HG03571 (cell line): ENCODE measurements around the gene PHACTR1.

Source experiments
- ATAC-seq: cut with Tn5 transposase; IDR thresholded peaks from one replicate; pipeline ENCODE4 v1.9.1; 2021; ENCODE audit not compliant: unreplicated experiment

Gene PHACTR1

DNA sequence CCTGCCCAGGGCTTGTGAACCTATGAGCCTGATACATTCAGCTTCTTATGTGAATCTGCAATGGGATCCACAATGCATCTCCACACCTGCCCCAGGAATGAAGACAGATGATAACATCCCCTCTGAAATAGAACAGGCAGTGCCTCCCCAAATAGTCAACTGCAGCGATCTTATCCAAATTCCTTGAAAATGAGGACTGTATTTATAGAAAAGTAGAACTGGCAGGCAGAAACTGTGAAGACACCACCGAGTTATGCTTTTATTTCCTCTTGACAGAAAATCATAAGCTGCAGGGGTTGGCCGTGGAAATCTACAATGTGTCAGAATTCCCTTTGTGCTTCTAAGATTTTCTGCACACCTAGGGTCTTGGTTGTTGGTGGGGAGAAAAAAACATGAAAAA lies 341.5 kb downstream of the PHACTR1 start:
- ATAC-seq, result no peak

DNA sequence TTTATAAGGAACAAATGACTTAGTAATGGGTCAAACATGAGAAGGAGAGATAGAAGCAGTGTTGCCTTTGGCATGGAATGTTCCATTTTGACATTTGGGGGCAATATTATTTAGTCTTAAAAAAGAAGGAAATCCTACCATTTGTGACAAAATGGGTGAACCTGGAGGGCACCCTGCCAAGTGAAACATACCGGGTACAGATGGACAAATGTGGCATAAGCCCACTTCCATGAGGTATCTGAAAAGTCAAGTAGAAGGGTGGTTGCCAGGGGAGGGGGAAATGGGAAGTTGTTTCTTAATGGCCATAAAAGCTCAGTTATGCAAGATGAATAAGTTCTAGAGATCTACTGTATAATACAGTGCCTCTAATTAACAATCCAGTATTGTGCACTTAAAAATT lies 342.5 kb downstream of the PHACTR1 start:
- no peak for ATAC-seq

DNA sequence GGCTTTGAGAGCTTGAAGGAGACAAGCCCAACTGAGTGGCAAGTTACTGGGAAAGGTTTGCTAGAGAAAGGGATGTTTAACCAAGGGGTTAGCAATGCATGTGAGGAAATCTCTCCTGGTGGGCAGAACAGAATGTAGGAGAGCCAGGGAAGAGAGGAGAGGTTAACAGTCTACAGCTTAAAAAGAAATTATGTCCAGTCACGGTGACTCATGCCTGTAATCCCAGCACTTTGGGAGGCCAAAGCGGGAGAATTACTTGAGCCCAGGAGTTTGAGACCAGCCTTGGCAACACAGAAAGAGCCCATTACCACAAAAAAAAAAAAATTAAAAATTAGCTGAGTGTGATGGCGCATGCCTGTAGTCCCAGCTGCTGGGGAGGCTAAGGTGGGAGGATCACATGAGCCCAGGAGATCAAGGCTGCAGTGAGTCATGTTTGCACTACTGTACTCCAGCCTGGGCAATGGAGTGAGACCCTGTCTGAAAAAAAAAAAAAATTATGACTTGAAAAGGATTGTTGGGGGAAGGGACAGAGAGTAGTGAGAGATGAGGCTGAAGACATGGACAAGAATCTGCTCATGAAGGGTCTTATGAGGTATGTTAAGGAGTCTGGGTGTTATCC lies 346.8 kb downstream of the PHACTR1 start:
- ATAC-seq, result no peak

DNA sequence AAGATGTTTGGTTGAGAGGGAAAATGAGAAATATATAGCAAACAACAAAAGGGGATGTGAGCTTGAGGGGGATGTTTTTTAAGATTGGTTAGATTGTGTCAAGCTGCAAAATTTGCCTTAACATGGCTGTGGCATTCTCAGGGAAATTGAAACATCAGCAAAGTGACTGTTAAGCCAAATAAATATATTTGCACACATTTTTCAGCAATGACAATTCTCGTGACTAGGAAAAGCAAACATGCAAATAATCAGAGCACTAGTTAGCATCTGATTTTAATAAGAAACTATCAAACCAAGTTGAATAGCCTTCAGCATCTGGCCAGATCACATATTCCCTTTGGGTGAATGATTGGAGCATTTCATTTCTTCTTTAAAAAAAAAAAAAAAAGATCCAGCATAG lies 349.0 kb downstream of the PHACTR1 start:
- ATAC-seq, result no peak

DNA sequence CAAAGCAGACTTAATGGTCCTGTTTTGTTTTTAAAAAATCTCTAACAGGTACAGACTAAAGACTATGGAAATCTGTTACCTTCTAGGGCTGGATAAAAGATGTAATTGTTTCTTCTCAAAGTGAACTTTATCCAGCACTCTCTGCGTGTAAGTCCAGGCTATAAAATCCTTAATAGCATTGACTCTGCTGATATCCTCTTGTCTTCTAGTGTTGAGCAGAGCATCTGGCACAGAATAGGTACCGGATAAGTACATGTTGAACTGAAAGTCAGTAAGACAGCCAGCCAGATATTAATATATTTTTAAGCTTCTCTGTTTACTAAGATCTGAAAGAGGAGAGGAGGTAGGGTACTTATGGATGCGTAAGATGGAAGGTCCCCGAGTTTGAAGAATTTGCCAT lies 349.5 kb downstream of the PHACTR1 start:
- no peak for ATAC-seq

DNA sequence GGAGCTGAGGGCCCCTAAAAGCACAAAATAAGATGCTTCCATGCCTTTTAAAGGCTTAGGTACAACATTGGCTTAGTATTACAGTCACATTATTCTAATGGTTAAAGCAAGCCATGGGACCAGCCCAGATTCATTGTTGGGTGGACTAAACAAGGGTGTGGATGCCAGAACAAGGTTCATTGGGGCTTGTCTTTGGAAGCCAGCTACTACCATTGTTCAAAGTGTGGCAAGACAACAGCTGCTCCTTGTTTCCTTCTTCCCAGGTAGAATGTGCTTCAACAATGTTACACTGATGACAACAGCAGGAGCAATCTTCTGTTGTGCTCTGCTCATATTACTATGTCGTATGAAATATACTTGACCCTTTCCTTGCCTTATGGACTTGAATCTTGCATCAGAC lies 350.3 kb downstream of the PHACTR1 start:
- ATAC-seq, result no peak

DNA sequence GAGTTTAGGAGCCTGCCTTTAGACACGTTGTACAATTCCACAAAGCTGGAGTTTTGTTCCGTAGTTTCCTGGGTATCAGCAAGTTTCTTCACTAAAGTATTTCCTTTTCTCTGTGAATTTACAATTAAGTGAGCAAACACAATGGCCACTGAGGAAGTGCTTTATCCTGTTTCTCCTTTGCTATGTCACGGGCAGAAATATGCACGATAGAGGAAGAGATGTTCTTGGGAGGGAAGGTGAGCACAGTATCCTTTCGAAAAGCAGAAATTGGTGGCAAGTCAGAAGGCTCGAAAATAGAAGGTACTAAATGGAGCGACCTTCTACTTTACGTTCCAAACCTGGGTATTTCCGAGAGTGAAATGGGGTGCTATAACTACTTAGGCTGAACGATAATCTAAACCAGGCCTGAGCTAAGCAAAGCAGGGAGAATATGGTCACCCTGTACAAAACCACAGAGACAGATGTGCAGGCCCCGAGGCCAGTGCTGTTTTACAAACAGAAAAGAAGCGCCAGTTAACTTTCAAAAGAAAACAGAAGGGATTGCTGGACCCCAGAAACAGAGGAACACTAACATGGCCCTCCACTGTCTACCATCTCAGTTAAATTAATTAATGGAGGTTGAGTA lies 352.1 kb downstream of the PHACTR1 start:
- no peak for ATAC-seq

DNA sequence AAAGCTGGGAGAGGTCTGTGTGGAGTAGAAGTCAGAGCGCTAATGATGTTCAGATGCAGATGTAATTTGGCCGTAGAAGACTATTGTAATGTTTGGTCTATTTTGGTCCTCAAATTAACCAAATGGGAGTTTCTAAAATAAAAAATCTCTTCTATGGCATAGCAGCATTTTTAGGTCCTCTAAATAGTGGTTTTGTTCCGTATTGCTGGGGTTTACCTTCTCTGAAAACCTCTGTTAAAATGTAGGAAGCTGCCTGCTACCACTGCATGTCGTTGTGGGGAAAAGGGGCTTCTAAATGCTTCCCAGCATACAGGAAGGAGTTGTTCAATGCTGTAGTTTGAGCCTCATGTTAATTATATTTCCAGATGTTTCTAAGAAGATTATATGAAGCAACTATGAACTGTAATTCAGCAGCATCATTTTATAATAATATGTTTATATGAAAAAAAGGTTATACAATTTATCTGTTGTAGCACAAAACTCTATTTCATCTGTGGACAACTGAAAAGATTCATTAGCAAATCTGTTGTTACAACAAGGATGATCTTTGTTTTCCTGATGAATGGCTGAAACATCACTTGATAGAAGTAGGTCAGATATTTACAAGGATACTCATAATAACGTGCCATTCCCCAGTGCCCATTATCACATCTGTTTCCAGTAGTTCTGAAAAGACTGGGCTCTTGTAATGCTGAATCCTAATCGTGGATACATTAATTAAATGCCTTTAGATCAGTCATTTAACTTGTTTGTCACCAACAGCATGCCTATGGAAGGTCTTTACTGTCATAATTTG lies 355.2 kb downstream of the PHACTR1 start:
- ATAC-seq, result no peak

DNA sequence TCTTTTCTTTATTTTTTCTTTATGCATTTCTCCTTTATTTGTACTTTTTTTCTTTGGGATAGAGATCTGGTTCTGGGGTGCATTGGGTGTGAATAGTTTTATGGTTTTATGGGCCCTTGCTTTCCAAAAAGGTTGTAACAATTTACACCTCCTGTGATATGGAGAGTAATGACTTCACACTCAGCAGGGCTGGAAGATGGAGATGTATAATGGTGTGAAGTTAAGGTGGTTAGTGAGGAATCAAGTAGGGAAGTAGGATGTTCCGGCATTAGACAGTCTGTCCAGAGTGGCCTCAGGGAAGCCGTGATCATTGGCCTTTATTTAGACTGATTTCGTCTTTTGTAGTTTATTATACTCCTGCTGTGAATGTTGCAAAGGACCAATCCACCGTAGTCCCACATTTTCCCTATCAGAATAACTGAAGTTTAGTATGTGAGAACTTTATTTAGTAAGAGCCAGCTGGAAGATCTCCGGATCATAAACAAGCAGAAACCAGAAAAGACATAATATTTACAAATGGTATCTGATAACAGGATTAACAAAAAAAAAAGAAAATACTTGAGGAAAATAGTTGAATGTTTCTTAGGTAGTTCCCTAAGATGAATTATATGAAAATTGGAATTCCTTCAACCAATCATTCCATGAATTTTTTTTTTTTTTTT lies 356.2 kb downstream of the PHACTR1 start:
- no peak for ATAC-seq

DNA sequence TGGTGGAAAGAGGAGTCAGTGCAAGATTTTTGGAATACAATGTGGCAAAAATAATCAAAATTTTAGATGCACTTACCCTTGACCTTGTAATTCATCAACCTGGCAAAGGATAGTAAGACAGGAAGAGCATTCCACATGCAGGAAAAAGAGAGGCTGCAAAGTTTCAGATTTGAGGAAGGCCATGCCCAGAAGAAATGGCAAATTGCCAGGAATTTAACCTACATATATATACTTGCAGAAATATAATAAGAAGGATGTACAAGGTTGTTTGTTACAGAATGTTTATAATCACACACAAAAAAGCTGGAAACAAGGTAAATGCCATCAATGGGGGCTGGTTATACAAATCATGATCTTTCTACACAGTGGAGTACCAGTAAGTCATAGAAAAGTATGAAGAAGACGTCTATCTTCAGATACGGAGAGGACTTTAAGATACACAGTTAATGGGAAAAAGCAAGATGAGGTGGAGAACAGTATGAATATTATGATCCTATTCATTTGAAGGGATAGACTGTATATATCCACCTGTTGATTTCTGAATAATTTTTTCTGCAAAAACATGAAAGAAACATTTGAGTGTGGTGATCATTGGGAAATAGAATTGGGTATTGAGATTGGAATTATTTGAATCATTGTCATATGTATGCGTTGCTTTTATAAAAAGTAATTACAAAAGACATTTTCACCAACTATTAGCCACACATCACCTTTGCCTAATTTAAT lies 358.0 kb downstream of the PHACTR1 start:
- no peak for ATAC-seq

DNA sequence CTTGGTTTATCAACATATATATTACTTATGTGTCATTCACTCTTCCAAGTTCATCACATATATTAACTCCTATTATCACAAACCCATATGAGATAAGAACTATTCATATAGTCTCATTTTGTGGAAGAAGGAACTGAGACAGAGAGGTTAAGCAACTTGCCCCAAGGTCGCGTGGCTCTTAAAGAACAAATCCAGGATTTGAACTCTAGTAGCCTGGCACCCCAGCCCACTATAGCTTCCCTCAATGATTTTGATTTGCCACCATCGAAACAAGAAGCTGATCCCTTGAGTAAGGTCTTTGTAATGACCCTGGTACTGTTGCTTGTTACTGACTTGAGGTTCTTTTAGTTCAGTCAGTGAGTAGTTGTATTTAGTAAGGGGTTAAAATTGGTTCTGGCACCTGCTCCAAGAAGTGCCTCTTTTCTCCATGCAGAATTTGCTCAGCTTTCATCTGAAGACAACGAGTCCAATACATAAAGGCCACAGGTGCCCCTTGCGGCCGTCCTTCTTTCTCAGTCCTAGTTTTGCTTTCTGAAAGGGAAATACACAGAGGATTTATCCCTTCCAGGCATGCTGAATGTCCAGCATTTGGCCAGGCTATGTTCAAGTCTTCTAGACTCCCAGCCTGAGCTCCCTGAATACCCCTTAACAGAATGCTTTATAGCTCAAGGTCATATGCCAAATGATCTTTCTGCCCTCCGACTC lies 358.7 kb downstream of the PHACTR1 start:
- no peak for ATAC-seq

DNA sequence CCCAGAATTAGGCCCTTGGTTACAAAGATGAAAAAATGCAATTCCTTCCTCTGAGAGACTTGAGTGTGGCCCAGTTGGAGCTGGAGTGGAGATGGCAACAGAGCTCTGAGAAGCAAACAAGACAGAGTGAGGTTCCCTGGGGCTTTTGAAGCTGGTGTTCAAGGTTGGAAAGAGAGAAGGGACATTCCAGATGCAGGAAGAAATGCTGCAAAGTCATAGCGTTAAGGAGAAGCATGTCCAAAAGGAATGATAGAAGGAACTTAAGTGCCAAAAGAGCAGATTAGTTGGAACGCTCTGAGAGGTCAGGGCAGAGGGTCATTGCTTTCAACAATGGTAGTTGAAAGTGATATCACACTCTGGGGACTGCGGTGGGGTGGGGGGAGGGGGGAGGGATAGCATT lies 360.0 kb downstream of the PHACTR1 start:
- no peak for ATAC-seq

DNA sequence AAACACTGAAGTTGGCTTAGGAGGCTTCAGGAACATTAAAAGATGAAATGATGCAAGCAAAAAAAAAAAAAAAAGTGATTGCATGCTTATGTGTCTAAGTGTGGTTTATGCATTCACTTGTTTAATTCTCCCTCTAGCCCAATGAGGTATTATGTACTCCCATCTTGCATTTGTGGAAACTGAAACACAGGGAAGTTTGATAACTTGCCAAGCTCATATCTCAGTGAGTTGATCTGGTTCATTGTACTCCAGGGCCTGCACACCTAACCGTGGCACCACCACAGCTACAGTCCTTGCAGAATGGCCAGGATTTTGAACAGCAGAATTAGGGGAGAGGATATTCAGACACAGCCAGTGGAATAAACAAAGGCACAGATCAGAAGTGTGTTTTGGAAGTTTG lies 360.6 kb downstream of the PHACTR1 start:
- no peak for ATAC-seq

DNA sequence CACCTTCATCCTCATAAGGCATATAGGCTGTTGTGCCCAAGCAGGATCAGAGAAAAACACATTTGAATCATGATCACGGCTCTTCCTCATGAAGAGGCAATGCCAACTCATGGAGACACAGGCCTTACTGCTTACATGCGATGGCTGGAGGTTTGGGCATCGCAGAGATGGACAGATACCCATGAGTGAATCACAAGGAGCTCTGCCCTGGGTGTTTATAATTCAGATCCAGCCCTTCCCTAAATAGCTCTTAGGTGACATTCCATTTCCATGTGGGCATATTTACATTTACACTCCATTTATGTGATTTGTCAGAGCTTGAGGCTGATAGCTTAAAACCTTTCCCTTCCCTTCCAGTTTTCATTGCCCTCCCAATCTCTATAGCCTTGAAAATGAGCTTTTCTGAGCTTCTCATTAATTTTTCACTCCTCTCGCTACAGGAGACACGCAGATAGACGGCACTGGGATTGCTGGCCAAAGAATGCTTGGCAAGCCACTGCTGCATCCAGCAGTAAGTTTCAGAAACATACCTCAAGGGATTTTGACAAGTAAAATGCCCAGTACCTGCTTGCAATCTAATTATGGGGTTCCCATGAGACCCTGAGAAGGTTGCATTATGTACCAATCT lies 362.6 kb downstream of the PHACTR1 start:
- no peak for ATAC-seq

DNA sequence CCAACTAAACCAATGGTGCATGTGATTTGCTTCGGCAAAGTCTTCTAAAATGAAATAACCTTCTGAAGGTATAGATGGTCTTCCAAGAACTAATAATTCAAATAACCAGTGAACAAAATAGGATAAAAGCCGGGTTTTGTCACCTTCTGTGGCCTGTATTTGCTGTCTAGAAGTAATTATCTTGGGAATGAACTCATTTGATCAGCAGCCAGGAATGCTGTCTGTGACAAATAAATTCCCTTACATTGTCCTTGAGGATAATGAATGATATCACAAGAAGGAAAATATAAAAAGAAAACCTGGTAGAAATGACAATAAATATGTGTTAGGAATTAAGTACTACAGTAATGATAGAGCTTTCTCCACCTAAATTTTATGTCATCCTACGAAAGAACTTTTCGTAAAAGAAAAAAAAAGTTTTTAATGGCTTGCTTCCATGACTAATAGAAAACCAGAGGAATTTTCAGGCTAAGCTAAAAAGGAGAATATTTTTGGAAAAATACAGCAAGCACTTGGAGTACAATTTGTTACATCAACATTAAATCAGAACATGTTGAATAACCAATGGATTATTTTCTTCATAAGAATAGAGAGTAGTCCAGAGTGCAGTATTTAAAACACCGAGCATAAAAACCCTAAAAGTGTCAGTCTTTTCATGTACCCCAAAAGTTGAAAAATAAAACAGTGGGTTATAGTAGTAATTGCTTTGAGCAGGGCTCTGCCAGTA lies 364.1 kb downstream of the PHACTR1 start:
- no peak for ATAC-seq

DNA sequence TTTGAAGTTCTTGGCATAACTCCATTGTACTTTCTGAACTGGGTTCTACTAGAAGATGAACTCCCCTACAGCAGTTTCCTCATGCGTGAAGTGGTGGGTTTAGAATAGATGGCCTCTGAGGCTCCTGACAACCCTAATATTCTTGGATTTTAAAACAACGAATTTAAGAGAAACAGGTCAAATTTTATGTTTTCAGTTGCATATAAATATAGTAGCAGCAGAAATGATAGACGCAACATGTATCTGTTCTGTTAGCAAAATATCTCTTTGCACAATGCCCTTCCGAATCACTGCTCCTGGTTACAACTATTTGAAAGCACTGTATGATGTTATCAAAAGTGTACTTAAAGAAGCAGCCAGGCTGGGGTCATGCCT lies 364.6 kb downstream of the PHACTR1 start:
- no peak for ATAC-seq

DNA sequence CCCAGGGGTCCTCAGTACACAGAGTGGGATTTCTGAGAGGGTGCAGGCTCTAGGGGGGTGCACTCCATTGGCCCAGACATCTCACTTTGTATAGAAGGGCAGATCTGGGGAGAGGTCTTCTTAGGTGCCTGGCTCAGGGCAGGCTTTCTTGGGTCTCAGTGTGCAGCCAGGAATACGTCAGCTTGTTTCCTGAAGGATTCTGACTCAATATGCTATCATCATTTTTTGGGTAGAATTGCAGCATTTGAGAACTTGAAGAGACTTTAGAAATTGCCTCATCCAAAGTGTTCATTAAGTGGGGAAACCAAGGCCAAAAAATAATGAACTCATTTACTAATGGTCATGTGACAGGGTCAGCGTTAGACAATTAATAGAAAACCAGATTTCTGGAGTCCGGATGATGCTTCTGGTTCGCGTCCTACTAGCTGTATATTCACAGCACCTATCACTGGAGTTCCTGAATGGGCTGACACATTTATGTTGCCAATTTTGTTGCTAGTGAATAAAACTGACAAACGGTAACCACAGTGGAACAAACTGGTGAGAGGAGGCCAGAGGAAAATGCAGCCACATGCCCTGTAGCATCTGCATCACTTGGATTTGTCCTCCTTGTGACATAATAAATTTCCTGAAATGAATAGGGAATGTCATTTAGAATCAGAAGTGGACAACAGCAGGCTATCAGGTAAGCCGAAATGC lies 372.9 kb downstream of the PHACTR1 start:
- ATAC-seq, result no peak

DNA sequence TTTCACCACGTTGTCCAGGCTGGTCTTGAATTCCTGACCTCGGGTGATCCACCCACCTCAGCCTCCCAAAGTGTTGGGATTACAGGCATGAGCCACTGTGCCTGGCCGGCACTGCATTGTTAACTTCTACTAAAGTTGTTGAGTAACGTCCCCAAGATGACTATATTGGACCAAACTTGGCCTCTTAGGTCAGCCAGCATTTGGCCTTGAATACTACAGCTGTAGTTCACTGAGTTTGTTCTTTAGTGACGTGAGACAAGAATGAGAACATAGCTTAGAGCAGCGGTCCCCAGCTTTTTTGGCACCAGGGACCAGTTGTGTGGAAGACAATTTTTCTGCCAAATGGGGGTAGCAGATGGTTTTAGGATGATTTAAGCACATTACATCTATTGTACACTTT lies 374.6 kb downstream of the PHACTR1 start:
- ATAC-seq, result no peak
